GM23248 (cell line): ENCODE data around the gene CLEC18B.
"Not testable (repeated sequence)": the region's sequence is repeated elsewhere in the genome, so short reads cannot be mapped to it uniquely, and the experiment has no call there.

Experiments used
- EZH2 ChIP-seq: fragments of 200-600 bp; sonication (generic); IDR thresholded peaks from 2 replicates; pipeline ENCODE4 v1.6.1; 2018; ENCODE audit warnings: antibody characterized with exemption, mild to moderate bottlenecking; ENCODE audit not compliant: insufficient read depth, poor library complexity, severe bottlenecking
- EZH2phosphoT487 ChIP-seq: fragments of 200-600 bp; sonication (generic); IDR thresholded peaks from 2 replicates; pipeline ENCODE4 v1.6.1; 2018; ENCODE audit warnings: antibody characterized with exemption, moderate library complexity, mild to moderate bottlenecking, low read depth; ENCODE audit not compliant: insufficient read depth

- TF ChIP-seq EZH2phosphoT487, EZH2: not testable (repeated sequence)
Measured at GRCh38 chr16:74410057-74410957, 11.0 kb downstream of the CLEC18B start.
